Transverse colon (tissue), 4 donors: ENCODE results near the gene RPL41.

Source experiments
- EP300 ChIP-seq: sonication (generic); formaldehyde crosslinking; IDR thresholded peaks from one replicate; pipeline ENCODE4 v1.6.1; 2017; ENCODE audit warnings: antibody characterized with exemption, low read depth
- POLR2A ChIP-seq: fragments of 450-650 bp; IDR thresholded peaks from one replicate; pipeline ENCODE4 v1.6.1; 2016; ENCODE audit warnings: antibody characterized with exemption, mild to moderate bottlenecking, moderate library complexity
- POLR2AphosphoS5 ChIP-seq, 3 donors: sonication (generic); formaldehyde crosslinking; IDR thresholded peaks; one replicate each; pipeline ENCODE4 v1.6.1; 2016; ENCODE audit warnings: antibody characterized with exemption in 3 of 3
- TF ChIP-seq, protein P1 (sequence below), 5 experiments: fragments of 200-600 bp in 3 of 5; fragments of 450-650 bp in 2 of 5; sonication (generic) in 3 of 5; IDR thresholded peaks; 1 replicate in 2 of 5; 2 replicates in 3 of 5; pipeline ENCODE4 v1.5.1; 2016 to 2017; ENCODE audit warnings: antibody characterized with exemption in 5 of 5, inconsistent platforms in 3 of 5, mild to moderate bottlenecking in 2 of 5, moderate library complexity in 1 of 5

DNA sequence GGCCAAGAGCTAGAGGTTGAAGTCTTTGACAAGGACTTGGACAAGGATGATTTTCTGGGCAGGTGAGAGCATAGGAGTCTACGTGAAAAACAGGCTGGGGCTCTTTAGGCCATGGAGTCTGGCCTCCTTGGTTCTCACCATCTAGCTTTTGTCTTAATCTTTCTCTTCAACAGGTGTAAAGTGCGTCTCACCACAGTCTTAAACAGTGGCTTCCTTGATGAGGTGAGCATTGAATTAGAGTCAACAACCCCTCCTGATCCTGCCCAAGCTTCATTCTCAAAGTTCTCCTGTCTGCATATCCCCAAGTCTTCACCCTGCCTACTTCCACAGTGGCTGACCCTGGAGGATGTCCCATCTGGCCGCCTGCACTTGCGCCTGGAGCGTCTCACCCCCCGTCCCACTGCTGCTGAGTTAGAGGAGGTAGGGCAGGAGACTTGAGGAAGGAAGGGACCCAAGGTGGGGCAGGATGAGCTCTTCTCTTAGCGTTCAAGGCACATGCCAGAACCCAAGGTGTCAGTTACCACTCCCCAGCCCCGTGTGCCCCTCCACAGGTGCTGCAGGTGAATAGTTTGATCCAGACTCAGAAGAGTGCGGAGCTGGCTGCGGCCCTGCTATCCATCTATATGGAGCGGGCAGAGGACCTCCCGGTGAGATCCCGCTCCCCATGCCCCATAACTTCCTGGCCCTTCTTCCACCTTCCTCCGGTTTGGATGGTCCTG is 21.6 kb downstream of the RPL41 start:
- TF ChIP-seq, protein P1, sequence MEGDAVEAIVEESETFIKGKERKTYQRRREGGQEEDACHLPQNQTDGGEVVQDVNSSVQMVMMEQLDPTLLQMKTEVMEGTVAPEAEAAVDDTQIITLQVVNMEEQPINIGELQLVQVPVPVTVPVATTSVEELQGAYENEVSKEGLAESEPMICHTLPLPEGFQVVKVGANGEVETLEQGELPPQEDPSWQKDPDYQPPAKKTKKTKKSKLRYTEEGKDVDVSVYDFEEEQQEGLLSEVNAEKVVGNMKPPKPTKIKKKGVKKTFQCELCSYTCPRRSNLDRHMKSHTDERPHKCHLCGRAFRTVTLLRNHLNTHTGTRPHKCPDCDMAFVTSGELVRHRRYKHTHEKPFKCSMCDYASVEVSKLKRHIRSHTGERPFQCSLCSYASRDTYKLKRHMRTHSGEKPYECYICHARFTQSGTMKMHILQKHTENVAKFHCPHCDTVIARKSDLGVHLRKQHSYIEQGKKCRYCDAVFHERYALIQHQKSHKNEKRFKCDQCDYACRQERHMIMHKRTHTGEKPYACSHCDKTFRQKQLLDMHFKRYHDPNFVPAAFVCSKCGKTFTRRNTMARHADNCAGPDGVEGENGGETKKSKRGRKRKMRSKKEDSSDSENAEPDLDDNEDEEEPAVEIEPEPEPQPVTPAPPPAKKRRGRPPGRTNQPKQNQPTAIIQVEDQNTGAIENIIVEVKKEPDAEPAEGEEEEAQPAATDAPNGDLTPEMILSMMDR (IDR thresholded peaks at IDR 0.05), result no peak
- no peak for TF ChIP-seq EP300
- no peak for TF ChIP-seq POLR2A
- no peak for TF ChIP-seq POLR2AphosphoS5 (IDR thresholded peaks at IDR 0.05)
